DOHH2 (cell line): ENCODE data around the gene P4HB.

Experiments used
- EZH2phosphoT487 ChIP-seq: fragments of 200-600 bp; sonication (generic); IDR thresholded peaks from 2 replicates; pipeline ENCODE4 v1.6.1; 2017; ENCODE audit warnings: borderline replicate concordance, mild to moderate bottlenecking, antibody characterized with exemption, low read length, moderate library complexity, mixed read lengths
- TF ChIP-seq, protein P1 (sequence below): fragments of 200-600 bp; sonication (generic); IDR thresholded peaks from one replicate; pipeline ENCODE4 v1.5.1; 2014; ENCODE audit warnings: antibody characterized with exemption, mild to moderate bottlenecking, low read depth, low read length; ENCODE audit not compliant: poor library complexity, severe bottlenecking

DNA sequence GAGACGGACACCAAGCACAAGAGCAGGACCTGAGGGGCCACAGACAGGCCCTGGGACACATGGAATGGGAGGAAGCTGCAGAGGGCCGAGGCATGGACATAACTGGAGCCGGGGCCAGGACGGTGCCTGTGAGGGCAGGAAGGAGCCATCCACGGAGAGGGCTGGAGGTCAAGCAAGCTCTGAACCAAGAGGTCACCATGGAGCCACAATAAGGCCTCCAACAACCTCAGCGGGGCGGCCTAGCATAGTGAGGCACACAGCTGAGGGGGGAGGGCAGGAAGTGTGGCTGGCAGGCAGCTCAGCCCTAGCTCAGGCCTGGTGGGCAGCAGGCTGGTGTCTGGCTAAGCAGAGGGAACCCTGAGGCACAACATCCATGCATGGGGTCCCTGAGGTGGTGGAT is 31.7 kb downstream of the P4HB start:
- TF ChIP-seq, protein P1, sequence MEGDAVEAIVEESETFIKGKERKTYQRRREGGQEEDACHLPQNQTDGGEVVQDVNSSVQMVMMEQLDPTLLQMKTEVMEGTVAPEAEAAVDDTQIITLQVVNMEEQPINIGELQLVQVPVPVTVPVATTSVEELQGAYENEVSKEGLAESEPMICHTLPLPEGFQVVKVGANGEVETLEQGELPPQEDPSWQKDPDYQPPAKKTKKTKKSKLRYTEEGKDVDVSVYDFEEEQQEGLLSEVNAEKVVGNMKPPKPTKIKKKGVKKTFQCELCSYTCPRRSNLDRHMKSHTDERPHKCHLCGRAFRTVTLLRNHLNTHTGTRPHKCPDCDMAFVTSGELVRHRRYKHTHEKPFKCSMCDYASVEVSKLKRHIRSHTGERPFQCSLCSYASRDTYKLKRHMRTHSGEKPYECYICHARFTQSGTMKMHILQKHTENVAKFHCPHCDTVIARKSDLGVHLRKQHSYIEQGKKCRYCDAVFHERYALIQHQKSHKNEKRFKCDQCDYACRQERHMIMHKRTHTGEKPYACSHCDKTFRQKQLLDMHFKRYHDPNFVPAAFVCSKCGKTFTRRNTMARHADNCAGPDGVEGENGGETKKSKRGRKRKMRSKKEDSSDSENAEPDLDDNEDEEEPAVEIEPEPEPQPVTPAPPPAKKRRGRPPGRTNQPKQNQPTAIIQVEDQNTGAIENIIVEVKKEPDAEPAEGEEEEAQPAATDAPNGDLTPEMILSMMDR = no peak
- TF ChIP-seq EZH2phosphoT487 = no peak
